SK-N-DZ (cell line): ENCODE data around the gene C15orf62.
A peak's percentile ranks its signal among the peaks of the same experiment; 100 is the strongest.

Source experiments
- DNase-seq: peaks from one replicate; pipeline ENCODE4 v3.0.0-alpha.2; 2015; ENCODE audit warnings: low spot score

The C15orf62 gene

DNA sequence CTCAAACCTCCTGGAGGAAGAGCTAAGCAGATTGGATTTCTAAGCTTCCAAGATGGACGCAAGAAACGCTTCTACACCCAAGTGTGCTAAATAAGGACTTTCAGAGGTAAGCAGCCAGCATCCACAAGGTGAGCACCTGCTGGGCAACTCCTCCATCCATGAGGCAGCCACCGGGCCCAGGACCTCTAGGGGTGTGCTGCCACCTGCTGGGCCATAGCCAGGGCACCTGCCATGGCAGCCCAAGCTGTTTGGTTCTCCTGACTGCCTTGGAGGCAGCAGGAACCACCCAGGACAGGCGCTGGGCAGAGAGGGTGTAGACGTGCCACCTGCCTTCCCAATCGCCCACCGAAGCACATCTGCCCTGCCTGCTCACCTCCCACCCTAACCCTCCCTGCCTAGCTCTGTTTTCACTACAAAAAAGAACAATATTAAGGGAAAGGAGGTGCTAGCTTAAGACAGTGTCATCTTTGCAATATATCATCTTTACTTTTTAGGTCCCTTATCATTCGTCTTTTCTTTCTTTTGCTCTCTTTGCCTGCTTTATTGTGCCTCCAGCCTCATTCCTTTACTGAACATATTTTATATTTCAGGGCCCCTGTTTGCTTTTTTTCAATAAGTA, 12.9 kb downstream of the C15orf62 start:
- peak; percentile 73 for DNase-seq

DNA sequence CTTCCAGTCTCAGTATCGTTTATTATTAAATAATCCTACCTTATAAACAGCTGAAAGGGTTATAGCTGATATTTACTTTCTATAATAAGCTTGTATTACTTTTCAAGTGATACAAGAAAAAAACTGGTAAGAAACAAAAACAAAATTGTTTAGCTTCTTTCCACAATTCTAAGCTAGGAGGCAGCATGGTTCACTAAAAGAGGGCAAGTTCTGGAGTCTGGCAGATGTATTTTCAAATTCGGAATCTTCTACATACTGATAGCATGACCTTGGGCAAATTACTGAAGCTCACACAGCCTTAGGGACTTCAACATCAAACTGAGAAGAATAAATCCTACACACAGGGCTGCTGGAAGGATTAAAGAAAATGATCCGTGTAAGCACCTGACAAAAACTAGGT, 15.4 kb downstream of the C15orf62 start:
- DNase-seq: no peak

DNA sequence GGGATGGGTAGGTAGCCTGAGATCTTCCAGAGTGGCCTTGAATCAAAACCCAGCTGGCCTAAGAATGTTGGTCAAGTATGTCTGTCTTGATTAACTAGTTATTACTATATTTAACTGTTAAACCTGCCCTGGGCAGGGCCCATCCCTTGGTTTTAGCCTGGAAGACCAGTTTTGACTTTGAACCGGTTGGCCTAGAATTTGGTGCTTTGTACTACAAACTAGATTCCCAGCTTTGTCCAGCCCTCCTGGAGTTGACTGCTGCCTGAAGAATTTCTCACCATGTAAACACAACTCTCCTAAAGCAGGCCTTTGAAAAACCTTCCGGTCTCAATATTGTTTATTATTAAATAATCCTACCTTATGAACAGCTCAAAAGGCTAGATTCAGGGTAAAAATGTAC, 16.0 kb downstream of the C15orf62 start:
- DNase-seq: no peak

DNA sequence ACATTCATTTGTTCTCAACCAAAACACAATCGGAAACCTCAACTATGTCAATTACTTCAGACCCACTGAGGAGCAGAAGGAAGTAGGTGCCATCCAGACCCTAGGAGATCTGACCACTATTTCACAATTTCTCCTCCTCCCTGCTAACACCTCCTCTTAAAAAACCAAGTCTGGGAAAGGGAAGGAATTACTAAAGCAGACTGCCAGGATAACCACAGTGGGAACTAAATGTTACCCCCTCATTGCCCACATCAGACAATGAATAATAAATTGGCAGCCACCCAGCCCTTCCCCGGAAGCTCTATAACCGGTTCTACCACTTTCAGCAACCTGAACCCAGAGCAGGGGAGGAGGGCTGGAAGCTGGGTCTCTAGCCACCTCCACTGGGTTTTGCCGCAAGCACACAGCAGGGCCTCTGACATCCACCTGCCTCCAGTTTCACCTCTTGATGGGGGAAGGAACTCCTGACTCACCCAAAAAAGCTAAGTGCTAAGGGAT, 17.6 kb downstream of the C15orf62 start:
- no peak for DNase-seq

DNA sequence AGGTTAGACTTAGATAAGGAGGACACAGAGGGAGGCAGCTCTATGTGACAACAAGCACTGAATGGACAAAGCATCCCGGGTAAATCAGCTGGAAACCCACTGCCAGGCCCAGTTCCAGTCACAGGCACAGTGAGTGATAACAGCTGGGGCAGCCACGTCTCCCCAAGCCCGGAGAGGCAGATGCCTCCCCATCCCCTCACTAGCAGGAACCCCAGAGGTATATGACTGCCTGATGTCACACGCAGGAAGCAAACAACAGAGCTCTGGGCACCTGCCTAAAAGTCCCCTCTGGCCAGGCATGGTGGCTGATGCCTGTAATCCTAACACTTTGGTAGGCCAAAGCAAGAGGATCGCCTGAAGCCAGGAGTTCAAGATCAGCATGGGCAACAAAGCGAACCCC, 18.2 kb downstream of the C15orf62 start:
- no peak for DNase-seq

DNA sequence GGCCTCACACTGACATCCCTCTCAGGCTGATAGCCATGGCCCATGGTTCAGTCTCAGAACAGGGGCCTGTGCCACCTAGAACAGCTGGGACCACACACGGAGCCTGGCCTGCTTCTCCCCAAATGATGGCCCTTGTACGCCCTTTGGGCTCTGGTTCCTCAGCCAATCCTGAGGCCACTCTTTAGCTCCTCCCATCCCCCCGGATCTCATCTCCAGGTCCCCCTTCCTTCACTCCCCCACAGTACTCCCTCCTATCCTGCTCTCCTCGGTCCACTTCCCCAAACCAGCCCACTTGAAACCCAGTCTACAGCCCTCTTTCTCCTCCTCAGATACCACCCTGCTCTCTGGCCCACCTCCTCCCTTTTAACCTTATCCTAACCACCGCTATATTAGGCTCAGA, 19.3 kb downstream of the C15orf62 start:
- no peak for DNase-seq

DNA sequence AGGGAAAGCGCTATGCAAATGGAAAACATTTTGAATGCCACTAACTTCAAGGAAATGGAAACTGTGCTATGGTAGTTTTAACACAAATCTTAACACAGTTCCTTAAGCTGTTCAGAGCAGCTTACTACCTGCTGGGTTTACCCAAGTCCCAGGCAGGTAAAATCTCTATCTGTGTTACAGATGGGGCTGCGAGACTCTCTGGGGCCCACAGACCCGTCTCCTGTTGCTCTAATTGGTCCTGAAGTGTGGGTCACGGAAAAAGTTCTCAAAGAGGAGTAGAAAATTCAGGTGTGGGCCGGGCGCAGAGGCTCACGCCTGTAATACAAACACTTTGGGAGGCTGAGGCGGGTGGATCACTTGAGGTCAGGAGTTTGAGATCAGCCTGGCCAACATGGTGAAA, 20.2 kb downstream of the C15orf62 start:
- no peak for DNase-seq

DNA sequence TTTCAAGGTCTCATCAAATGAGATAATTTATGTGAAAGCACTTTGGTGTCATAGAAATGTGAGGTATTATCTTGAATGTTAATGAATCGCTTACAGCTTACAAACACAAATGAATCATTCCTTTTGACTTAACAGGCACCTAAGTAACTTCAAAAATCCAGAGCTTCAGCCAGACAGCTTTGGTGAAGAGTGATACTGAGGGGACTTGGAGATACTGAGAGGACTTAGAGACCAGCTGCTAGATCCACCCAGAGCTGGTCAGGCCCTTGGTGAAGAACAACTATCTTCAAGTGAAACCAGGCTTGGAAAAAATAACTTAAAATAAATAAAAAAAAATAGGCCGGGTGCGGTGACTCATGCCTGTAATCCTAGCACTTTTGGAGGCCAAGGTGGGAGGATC, 20.9 kb downstream of the C15orf62 start:
- no peak for DNase-seq

DNA sequence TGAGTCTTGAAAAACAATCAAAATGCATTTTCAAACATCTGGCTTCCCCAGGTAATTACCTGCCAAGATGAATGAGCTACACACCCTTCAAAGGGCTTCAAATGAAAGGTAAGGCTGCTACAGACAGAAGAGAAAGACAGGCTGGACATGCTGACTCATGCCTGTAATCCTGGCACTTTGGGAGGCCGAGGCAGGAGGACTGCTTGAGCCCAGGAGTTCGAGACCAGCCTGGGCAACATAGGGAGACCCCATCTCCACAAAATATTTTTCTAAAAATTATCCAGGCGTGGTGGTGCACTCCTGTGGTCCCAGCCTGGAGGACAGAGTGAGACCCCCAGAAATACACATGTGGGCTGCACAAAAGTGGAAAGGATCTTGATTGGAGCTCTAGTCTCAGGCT, 22.6 kb downstream of the C15orf62 start:
- DNase-seq: no peak

DNA sequence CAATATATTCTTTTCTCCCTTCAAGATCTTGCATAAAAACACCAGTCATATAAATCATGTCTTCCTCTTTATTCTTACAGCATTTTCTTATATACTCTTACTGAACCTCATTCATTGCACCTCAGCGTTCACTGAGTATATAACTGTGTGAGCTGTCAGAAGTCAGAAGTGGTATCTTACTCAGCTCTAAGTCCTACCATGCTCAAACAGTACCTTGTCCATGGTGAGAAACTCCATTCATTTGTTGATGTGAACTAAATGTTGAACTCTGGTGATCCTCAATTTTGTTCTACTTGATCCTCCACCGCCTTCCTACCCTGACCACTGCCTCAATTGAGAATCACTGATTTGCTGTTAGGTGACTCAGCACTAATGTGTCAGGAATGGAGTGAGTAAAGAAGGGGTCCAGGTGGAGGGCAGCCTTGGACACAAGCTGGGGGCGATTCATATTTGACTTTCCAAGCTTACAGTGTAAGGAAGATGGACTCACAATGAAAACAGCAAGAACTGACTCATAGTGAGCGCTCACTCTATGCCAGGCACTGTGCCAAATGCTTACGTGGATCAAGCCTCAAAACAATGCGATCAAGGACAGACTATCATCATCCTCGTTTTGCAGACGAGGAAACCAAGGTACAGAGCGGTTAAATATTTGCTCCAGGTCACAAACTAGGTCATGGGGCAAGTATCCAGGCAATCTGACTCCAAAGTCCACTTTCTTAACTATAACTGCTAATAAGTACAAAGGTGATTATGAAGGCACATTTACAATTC, 23.6 kb downstream of the C15orf62 start:
- DNase-seq: no peak

DNA sequence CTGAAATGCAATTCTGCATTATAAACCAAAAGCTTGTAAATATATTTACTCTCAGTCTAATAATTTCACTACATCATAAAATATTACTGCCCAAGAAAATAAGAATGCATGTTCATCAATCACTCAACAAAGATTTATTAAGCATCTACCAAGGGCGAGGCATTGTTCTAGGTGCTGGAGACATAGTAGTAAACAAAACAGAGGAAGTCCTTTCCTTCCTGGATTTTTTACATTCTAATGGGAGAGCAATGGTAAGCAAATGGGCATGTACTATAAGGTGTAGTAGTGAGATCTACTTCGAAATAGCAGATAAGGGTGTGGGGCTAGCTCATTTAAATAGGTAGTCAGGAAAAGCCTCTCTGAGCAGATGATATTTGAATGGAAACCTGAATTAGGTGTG, 26.3 kb downstream of the C15orf62 start:
- no peak for DNase-seq

DNA sequence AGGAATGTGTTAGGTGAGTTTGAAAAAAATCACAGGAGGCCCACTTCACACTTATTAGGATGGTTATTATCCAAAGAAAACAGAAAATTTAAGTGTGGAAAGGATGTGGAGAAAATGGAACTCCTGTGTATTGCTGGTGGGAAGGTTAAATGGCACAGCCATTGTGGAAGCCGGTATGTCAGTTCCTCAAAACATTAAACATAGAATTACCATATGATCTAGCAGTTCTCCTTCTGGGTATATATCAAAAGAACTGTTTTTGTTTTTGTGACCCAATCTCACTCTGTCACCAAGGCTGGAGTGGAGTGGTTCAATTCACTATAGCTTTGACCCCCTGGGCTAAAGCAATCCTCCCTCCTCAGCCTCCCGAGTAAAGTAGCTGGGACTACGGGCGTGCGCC, 26.7 kb downstream of the C15orf62 start:
- DNase-seq: no peak

DNA sequence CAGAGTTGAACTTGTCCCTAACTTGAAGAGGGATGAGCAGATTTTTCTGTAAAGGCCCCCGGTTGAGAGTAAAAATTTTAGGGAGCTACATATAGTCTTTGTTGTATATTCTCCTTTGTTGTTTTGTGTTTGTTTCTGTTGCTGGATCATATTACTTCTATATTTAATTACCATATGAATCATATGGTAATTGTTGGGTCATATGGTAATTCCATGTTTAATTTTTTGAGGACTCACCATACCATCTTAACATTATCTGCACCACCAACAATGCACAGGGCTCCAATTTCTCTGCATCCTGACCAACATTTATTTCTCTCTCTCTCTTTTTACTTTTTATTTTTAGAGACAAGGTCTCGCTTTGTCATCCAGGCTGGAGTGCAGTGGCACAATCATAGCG, 29.7 kb downstream of the C15orf62 start:
- DNase-seq: no peak

DNA sequence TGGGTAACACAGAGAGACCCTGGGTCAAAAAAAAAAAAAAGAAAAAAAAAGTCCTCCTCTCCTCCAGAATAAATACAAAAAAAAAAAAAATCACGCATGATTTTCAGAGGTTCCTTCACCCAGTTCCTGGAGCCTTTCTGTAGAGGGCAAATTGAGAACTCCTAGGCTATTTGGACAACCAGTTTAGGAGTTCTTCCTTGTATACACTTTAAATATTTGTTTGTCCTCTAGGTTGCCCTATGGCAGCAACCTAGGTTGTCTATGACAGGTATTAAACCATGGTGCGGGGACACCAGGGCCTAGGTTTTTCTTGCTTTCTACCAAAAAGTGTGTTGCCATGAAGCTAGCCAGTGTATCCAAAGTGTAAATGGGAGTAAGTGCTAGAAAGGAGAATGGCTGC, 33.3 kb downstream of the C15orf62 start:
- no peak for DNase-seq

DNA sequence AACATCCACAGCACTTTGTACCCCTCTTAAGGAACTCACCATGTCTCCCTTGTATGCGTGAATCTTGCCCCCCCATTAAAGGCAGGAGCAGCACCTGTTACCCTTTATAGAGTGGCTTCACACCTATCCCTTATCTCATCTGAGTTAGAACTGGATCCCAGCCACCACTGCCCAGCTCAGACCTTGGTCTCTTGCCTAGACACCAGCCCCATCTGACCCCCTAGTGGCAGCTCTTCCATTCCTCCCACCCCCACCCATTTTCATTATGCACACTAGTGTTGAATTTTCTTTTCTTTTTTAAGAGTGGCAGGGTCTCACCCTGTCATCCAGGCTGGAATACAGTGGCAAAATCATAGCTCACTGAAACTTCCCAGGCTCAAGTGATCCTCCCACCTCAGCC, 33.9 kb downstream of the C15orf62 start:
- no peak for DNase-seq

DNA sequence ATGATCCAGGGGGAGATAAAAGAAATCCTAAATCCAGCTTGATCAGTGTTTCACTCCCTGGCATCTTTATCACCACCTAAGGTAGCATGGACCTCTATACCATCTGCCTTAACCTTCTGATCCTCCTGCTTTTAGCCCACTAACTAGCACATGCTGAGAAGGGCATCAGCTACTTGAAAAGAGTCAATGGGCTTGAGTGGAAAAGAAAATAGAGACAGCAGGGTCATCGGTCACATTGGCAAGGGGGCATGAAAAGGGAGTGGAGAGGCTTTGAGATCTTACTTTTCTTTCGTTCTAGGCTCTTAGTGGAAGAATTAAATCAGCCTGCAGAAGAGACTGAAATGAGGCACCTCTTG, 36.9 kb downstream of the C15orf62 start:
- DNase-seq: no peak

DNA sequence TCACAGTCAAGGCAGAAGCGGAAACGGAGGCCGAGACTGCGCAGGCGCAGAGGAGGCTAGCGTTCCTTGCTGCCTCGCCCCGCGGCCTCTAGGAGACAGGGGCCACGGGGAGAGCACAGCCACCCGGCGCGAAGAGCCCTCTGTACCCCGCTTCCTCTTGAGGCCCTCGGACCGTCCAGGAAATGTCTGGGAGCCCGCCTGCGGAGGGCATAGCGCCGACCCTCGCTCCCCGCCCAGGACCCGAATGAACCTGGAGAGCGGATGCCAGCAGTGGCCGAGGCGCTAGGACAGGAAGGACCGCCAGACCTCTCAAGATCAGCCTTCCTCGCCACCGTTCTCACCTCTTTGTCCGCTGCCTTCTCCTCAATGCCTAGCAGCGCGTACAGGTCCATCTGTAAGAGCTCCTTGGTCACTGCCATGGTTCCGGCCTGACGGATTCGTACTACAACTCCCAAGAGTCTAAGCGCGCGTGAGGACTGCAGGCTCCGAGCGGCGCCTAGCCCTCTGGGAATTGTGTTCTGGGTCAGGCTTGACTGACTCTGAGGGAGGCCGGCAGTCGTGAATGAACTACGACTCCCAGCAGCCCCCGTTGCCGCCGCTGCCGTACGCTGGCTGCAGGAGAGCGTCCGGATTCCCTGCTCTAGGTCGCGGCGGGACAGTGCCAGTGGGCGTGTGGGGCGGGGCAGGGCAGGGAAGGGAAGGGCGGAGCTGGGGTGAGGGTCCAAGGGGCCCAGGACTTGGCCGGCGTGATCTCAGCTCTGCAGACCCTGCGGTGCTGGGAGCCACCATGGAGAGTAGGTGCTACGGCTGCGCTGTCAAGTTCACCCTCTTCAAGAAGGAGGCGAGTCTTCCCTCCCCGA, 37.5 kb downstream of the C15orf62 start, which contains the start of the genes DNAJC17 and ZFYVE19:
Gene DNAJC17, minus strand, starts transcription at position 446 of the 860 bp plus-strand sequence. Its CDS starts 27 bp downstream, at position 419.
Gene ZFYVE19, plus strand, starts transcription at position 62 of the 860 bp plus-strand sequence. Its CDS starts 501 bp downstream, at position 563.
- peak; percentile 99 for DNase-seq

DNA sequence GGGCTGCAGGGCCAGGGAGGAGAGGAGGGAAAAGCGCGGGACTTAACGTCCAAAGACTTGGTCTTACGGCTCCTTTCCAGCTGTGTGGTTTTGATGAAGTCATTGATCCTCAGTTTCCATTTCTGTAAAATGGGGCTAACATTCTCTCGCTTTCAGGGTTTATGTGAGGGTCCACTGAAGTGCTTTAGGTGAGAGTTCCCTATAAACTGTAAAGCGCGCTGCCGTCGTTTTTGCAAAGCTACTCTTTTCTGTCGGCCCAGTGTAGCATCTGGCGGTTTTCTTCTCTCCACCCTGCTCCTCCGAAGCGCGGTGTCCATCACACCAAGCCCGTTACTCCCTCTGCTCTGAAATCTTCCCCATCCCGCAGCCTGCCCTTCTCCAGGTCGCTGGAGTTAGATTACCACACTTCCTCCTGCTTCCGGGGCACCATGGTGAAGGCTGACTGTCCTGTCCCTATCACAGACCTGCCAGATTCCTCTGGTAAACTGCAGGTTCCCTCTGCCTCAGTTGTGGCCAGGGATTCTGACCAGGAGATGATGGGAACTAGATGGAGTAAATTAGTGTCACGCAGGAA, 38.2 kb downstream of the C15orf62 start:
- DNase-seq: no peak

DNA sequence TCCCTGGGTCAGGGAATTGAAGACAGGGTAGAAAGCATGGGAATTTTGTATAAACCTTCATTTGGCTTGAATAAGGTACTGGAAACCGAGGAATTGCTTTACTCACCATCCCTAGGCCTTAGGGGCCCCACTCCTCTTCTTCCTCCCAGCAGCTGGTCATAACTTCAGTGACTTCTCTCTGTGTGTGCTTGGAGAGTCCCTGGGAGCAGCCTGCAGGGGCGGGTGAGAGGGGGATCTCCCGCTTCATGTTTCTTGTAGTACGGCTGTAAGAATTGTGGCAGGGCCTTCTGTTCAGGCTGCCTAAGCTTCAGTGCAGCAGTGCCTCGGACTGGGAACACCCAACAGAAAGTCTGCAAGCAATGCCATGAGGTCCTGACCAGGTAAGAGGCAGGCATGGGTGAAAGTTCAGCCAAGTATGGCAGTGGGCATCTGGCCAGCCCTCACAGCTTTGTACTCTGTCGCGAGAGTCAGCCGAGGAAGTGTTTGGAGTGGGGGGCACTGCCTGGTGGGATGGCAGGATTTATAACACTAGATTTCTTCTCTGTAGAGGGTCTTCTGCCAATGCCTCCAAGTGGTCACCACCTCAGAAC, 39.2 kb downstream of the C15orf62 start:
- DNase-seq: no peak

DNA sequence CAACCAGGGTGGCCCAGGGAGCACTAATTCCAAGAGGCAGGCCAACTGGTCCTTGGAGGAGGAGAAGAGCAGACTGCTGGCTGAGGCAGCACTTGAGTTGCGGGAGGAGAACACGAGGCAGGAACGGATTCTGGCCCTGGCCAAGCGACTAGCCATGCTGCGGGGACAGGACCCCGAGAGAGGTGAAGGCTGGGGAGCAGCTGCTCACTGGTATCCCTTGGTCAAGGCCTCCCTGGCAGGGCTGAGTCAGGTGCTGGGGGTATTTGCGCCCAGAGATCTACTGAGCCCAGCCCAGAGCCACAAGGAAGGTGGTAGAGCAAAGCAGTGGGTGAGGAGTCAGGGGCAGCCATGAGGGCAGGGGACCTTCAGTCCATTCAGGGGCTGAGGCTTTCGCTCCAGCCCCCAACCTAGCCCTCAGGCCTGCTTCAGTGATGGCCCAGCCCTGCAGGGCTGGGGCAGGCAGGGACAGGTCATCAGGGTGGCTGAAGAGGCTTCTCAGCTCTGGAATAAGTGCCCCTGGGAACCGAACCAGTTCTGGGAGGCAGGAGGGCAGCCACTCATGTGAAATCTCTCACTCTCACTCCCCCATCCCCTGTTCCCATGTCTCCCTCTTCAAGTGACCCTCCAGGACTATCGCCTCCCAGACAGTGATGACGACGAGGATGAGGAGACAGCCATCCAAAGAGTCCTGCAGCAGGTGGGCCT, 43.1 kb downstream of the C15orf62 start:
- DNase-seq: no peak
